ENCODE data around the gene ACOT11. TPM values are rescaled to one million over a fixed set of nuclear protein-coding genes. Genes with fewer than 3 reads are reported as not detected.

ACOT11 gene
- polyA plus RNA-seq, 1 of the 3 experiments (the other 2 are of a cell fraction): 6.9 TPM

GRCh38 chr1:54528613-54529012, 19.4 kb upstream of the ACOT11 start:
- Histone ChIP-seq H4K20me1 (ENCODE audit: insufficient read depth) (no peaks in the 10 kb centered on the region), H3K27me3 (ENCODE audit: insufficient read depth) (no peaks in the 10 kb centered on the region), H3K4me3 (ENCODE audit: low read depth in 2 of 2, low read length in 1 of 2) (no peak overlapping the region), H3K4me2 (no peak overlapping the region), H2AFZ (ENCODE audit: low read depth) (no peak overlapping the region), H3K79me2 (ENCODE audit: insufficient read depth) (no peaks in the 10 kb centered on the region), H3K9ac (no peak overlapping the region), H3K9me3 (no peaks in the 10 kb centered on the region), H3K27ac (ENCODE audit: low read depth in 2 of 2, low read length in 1 of 2) (no peak overlapping the region), H3K9me2 (no peaks in the 10 kb centered on the region), H3K36me3 (replicated peaks in 1 of 2; ENCODE audit: control insufficient read depth in 1 of 2, insufficient read depth in 2 of 2, low read length in 1 of 2) (no peaks in the 10 kb centered on the region), H3K4me1 (ENCODE audit: control insufficient read depth in 1 of 2, insufficient read depth in 2 of 2, low read depth in 1 of 2, low read length in 1 of 2) (no peaks in the 10 kb centered on the region), H3F3A (replicated peaks; ENCODE audit: insufficient read depth) (no peaks in the 10 kb centered on the region)
- no peak for DNase-seq
- TF ChIP-seq CHD2 (IDR thresholded peaks at IDR 0.05; ENCODE audit: low read length, partially characterized antibody) (no peak), EP300 (IDR thresholded peaks at IDR 0.05; ENCODE audit: borderline replicate concordance in 1 of 2, low read depth in 1 of 2, low read length in 1 of 2) (no peak), GATA2 (CRISPR knock-in tag; IDR thresholded peaks at IDR 0.05) (no peak), CTCF (IDR thresholded peaks at IDR 0.05) (no peak), RFX5 (IDR thresholded peaks at IDR 0.05; ENCODE audit: low read length) (no peak), JUND (IDR thresholded peaks at IDR 0.05) (no peak), PBX3 (IDR thresholded peaks at IDR 0.05) (no peak), FOSL2 (IDR thresholded peaks at IDR 0.05; ENCODE audit: borderline replicate concordance, low read depth) (no peak), NRF1 (IDR thresholded peaks at IDR 0.05; ENCODE audit: low read depth, low read length) (no peak), TCF12 (IDR thresholded peaks at IDR 0.05) (no peak), EZH2phosphoT487 (IDR thresholded peaks at IDR 0.05; ENCODE audit: borderline replicate concordance, low read depth) (no peak), YY1 (IDR thresholded peaks at IDR 0.05; ENCODE audit: low read depth) (no peak), TAF1 (IDR thresholded peaks at IDR 0.05; ENCODE audit: borderline replicate concordance, low read depth, low read length) (no peak), RCOR1 (IDR thresholded peaks at IDR 0.05; ENCODE audit: low read length) (no peak), TEAD4 (IDR thresholded peaks at IDR 0.05; ENCODE audit: borderline replicate concordance, insufficient read depth) (no peak), RAD21 (IDR thresholded peaks at IDR 0.05; ENCODE audit: low read length) (no peak)
- TF ChIP-seq, protein P1, sequence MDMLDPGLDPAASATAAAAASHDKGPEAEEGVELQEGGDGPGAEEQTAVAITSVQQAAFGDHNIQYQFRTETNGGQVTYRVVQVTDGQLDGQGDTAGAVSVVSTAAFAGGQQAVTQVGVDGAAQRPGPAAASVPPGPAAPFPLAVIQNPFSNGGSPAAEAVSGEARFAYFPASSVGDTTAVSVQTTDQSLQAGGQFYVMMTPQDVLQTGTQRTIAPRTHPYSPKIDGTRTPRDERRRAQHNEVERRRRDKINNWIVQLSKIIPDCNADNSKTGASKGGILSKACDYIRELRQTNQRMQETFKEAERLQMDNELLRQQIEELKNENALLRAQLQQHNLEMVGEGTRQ (IDR thresholded peaks at IDR 0.05; ENCODE audit: borderline replicate concordance, low read depth, low read length): no peak
- TF ChIP-seq, protein P2, sequence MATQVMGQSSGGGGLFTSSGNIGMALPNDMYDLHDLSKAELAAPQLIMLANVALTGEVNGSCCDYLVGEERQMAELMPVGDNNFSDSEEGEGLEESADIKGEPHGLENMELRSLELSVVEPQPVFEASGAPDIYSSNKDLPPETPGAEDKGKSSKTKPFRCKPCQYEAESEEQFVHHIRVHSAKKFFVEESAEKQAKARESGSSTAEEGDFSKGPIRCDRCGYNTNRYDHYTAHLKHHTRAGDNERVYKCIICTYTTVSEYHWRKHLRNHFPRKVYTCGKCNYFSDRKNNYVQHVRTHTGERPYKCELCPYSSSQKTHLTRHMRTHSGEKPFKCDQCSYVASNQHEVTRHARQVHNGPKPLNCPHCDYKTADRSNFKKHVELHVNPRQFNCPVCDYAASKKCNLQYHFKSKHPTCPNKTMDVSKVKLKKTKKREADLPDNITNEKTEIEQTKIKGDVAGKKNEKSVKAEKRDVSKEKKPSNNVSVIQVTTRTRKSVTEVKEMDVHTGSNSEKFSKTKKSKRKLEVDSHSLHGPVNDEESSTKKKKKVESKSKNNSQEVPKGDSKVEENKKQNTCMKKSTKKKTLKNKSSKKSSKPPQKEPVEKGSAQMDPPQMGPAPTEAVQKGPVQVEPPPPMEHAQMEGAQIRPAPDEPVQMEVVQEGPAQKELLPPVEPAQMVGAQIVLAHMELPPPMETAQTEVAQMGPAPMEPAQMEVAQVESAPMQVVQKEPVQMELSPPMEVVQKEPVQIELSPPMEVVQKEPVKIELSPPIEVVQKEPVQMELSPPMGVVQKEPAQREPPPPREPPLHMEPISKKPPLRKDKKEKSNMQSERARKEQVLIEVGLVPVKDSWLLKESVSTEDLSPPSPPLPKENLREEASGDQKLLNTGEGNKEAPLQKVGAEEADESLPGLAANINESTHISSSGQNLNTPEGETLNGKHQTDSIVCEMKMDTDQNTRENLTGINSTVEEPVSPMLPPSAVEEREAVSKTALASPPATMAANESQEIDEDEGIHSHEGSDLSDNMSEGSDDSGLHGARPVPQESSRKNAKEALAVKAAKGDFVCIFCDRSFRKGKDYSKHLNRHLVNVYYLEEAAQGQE (IDR thresholded peaks at IDR 0.05; ENCODE audit: low read depth, low read length): no peak
- POLR2A ChIA-PET: no interaction called here
- 50% methylated on average over 1 of the region's 1 CpG for WGBS (ENCODE audit: low lambda C conversion rate)
- CTCF ChIA-PET: no interaction called here
